ENCODE results near the gene CBX1.
A peak's percentile ranks its signal among the peaks of the same experiment; 100 is the strongest.

The CBX1 gene

GRCh38 chr17:48024149-48025039, 76.9 kb downstream of the CBX1 start:
- peak in 2 of 3 experiments; percentile 50 to 82 for DNase-seq

DNA sequence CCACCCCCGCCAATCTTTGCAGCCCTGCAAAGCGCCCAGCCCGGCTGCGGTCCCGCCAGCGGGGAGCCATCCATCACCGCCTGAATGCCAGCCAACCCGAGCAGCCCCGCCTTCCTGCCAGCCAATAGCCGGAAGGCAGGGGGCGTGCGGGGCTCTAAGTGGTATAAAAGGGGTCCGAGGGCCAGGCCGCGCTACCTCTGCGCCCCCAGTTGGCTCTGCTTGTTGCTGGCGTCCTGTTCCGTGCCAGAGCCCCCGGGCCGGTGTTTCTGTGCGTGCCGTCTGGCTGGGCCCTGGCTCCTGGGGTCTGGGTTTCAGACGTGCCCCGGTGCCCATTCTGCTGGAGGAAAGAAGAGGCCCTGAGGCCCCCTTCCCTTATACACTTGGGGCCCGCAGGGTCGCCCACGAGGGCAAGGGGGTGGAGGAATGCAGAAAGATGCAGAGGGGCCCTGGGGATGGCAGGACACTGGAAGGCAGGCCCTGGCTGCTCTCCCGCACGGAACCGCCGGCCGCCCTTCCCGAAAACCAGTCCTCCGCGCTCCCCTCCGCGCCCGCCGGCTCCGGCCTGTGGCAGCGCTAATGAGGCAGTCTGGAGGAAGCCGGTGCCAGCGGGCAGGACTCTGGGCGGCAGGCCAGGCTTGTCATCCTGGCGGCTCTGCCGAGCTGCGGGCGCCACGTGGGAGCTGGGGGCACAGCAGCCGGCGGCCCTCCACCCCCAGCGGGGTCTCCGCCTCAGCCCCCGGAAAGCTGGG, 77.7 kb downstream of the CBX1 start:
- DNase-seq: peak; percentile 81 to 90 (median 82)

DNA sequence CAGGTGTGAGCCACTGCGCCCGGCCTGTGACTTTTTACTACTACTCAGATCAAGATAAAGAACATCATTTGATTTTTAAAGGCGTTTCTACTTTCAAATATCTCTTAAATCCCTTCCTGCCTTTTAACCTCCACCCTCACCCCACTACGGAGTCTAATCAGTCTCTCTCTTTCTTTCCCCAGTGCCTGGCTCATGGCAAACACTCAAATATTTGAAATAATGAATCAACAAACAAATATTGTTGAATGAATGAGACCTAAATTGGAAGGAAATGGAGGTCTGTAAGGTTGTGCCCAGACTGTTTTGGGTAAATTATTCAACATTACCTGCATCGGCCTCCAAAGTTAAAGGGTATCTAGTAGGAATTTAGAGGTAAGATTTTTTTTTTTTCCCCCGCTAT, 78.4 kb downstream of the CBX1 start:
- no peak for DNase-seq

DNA sequence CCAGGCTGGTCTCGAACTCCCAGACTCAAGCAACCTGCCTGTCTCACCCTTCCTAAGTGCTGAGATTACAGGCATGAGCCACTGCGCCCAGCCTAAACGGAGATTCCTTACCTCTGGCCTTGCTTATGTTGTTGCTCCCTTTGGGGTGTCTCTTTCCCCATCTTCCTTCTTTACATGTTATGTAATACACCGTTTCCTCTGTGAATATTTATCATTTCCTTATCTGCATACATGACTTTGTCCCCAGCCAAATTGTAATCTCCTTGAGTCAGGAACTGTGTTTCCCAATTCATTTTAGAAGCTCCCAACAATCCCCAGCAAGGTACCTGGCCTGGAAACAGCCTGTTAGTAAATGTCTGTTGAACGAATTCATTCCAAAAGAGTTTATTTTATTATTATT, 79.3 kb downstream of the CBX1 start:
- no peak for DNase-seq

Data from NCI-H1417 (cell line).